Stimulated activated CD8-positive, alpha-beta memory T cell treated with anti-CD3 and anti-CD28 coated beads, Interleukin-7, amount 100 ng/mL, for 4 hours (primary cell): Measurements from ENCODE around the gene NSUN6.

Source experiments
- DNase-seq, 2 donors: peaks; one replicate each; pipeline ENCODE4 v3.0.0-alpha.2; 2020; ENCODE audit warnings: low read depth in 2 of 2

The NSUN6 gene

DNA sequence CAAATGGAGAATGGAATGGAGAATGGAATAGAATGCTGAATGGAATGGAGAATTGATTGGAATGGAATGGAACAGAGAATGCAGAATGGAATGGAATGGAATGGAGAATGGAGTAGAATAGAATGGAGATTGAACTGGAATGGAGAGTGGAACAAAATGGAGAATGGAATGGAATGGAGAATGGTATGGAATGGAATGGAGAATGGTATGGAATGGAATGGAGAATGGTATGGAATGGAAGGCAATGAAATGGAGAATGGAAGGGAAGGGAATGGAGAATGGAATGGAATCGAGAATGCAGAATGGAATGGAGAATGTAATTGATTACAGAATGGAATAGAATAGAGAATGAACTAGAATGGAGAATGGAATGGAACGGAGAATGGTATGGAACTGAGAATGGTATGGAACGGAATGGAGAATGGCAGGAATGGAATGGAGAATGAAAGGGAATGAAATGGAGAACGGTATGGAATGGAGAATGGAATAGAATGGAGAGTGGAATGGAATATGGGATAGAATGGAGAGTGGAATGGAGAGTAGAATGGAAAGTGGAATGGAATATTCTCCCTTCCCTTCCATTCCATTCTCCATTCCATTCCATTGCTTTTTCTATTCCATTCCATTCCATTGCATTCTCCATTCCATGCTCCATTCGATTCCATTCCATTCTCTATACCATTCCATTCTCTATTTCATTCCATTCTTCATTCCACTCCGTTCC lies 88.2 kb downstream of the NSUN6 start:
- DNase-seq = no peak

DNA sequence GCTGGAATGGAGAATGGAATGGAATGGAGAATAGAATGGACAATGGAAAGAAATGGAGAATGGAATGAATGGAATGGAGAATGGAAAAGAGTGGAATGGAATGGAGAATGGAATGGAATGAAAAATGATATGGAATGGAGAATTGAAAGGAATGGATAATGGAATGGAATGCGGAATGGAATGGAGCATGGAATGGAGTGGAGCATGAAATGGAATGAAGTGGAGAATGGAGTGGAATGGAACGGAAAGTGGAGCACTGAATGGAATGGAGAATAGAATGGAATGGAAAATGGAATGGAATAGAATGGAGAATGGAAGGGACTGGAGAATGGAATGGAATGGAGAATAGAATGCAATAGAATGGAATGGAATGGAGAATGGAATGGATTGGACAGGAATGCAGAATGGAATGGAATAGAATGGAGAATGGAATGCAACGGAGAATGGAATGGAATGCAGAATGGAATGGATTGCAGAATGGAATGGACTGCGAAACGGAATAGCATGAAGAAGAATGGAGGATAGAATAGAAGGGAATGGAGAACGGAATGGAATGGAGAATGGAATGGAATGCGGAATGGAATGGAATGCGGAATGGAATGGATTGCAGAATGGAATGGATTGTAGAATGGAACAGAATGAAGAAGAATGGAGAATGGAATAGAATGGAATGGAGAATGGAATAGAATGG lies 89.4 kb downstream of the NSUN6 start:
- DNase-seq = no peak

DNA sequence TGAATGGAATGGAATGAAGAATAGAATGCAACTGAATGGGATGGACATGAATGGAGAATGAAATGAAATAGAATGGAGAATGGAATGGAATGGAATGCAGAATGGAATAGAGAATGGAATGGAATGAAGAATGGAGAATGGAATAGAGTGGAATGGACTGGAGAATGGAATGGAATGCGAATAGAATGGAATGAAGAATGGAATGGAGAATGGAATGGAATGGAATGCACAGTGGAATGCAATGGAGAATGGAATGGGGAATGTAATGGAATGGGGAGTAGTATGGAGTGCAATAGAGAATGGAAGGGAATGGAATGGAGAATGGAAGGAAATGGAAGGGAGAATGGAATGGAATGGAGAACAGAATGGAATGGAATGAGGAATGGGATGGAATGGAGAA lies 93.4 kb downstream of the NSUN6 start:
- DNase-seq = no peak

DNA sequence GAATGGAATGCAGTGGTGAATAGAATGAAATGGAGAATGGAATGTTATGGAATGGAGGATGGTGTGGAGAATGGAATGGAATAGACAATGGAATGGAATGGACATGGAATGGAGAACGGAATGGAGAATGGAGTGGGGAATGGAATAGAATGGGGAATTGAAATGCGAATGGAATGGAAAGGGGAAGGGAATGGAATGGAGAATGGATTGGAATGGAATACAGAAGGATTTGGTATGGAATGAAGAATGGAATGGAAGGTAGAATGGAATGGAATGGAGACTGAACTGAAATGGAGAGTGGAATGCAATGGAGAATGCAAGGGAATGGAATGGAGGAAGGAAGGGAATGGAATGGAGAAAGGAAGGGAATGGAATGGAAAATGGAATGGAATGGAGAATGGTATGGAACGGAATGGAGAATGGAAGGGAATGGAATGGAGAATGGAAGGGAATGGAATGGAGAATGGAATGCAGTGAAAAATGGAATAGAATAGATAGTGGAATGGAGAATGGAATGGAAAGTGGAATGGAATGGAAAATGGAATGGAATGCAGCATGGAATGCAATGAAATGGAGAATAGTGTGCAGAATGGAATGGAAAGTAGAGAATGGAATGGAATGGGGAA lies 94.8 kb downstream of the NSUN6 start:
- no peak for DNase-seq

DNA sequence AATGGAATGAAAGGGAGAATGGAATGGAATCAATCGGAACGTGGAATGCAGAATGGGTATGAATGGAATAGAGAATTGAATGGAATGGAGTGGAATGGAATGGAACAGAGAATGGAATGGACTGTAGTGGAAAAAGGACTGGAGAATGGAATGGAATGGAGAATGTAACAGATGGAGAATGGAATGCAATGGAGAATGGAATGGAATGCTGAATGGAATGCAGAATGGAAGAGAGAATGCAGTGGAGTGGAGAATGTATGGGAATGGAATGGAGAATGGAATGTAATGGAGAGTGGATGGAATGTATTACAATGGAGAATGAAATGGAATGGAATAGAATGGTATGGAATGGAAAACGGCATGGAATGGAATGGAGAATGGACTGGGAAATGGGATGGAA lies 96.9 kb downstream of the NSUN6 start:
- no peak for DNase-seq

DNA sequence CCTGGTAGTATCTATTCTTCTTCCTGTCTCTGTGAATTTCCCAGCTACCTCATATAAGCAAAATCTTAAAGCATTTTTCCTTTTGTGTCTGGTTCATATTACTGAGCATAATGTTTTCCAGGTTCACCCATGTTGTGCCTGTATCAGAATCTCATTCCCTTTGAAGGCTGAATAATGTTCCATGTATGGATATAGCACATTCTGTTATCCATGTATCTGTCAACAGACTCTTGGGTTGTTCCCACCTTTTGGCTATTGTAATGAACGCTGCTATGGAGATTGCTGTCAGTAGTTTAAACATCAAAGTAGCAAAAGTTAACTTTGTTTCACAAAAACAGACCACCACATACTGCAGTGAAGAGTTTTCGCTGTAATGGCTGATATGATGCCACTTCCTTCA lies 99.9 kb downstream of the NSUN6 start:
- DNase-seq = no peak

DNA sequence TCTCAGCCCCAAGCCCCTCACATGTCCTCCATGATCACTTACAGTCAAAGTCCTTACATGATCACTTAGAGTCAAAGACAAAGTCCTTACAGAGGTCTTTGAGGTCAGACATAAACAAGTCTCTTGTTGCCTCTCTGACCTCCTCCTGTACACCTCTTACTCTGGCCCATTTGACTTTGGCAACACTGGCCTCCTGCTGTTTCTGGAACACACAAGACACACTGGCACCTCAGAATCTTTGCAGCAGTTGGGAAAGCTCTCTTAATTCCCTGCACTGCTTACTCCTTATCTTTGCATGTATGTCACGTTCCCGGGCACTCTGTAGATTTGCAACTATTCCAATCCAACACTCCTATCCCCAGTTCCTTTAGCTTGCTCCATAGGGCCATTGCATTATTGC lies 102.3 kb downstream of the NSUN6 start:
- DNase-seq = no peak

DNA sequence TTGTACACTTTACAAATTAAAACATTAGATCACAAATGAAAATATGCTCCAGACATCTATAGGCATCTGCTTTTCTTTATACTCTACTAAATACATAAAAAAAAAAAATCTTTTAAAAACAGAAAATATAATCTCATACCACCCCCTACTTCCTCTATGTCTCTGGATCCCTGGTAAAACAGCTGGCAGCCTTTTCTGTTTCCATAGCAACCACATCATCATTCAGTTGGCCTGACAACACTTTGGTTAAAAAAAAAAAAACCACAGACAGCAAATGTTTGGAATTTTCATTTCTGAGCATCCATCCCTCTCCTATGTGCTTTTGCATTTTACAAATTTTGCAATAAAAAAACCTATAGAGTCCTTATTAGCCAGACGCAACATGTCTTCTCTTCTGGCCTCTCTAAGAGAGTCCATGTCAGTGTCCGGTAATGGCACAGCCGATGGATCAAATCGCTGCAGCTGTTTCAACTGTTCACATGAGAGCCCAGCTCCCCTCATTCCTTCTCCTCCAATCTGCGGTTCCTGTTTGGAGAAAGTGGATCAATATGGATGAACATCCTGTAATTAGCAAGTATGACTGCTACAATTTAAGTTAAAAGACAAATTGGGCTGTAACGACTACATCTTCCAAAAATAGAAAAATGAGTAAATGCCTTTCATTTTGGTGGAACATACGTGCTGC lies 105.6 kb downstream of the NSUN6 start:
- no peak for DNase-seq

DNA sequence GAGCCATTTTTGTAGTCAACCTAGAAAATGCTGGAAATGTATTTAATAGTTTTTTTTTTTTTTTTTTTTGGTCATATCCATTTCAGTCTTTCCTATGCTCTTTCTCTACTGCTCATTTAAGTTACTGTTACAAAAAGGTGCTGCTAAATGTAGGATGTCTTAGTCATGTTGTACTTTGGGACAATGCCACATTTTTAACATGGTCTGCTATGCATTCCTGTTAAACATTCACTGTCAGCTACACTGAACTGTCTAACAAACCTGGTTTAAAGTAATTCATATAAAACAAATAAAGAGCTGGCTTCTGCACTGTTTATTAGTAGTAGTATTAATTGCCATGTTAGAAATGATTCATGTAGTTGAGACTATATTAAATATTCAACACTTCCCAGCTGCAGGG lies 108.6 kb downstream of the NSUN6 start:
- DNase-seq = no peak

DNA sequence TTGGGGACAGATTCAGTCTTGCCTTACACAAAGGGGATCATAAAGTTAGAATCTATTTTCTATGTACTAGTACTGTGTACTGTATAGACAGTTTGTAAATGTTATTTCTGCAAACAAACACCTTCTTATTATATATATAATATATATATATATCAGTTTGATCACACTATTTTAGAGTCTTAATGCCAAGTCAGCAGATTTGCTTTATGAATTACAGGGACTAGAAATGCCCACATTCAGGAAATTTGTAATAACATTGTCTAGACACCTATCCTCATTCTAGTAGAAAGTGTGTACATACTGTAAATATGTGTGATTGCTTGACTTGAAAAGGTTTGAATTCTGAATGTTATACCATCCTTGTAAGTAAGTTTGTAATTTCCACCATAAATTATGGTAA lies 111.2 kb downstream of the NSUN6 start:
- DNase-seq = no peak

DNA sequence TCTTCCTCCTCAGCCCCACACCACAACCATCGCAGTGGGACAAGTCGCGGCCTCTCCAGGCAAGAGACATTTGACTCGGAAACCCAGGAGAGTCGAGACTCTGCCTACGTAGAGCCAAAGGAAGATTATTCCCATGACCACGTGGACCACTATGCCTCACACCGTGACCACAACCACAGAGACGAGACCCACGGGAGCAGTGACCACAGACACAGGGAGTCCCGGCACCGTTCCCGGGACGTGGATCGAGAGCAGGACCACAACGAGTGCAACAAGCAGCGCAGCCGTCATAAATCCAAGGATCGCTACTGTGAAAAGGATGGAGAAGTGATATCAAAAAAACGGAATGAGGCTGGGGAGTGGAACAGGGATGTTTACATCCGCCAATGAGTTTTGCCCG lies 112.1 kb downstream of the NSUN6 start:
- DNase-seq = no peak

DNA sequence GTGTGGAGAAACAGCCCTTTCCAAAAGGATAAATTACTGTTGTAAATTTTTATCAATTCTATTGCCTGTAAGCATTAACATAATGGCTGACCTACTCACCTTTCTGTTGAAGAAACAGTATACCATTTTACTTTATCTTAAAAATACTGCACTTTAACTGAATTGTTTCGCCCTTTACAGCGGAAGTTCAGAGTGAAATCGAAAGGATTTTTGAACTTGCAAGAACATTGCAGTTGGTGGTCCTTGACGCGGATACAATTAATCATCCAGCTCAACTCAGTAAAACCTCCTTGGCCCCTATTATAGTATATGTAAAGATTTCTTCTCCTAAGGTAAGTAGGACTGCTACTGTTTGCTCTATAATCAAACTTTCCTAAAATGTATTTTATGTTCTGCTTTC lies 117.5 kb downstream of the NSUN6 start:
- no peak for DNase-seq

DNA sequence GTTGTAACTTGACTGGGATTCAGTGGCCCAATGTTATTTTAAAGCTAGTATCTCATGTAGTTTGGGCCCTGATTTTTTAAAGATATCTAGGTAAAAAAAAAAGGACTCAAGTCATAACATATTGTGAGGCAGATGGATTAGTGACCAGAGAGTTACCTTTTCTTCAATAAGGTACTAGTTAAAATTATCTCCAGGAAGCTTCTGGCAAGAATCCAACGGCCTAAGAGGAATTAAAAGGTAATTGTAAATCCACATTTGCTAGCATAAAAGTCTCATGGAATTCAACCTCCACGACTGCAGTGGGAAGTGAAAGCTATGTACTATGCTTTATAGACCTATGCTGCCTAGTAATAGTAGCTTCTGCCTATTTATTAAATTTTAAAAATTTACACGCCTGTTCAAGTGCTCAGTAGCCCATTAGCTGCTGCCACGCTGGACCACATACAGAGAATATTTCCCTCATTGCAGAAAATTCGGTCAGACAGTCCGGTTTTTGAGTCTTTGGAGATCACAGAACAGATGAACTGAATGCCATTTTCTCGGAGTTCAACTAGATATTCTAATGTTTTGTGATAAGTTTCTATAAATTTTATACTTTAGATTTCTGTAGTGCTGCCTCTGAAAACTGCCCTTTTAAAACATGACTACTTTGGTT lies 118.4 kb downstream of the NSUN6 start:
- DNase-seq = no peak

DNA sequence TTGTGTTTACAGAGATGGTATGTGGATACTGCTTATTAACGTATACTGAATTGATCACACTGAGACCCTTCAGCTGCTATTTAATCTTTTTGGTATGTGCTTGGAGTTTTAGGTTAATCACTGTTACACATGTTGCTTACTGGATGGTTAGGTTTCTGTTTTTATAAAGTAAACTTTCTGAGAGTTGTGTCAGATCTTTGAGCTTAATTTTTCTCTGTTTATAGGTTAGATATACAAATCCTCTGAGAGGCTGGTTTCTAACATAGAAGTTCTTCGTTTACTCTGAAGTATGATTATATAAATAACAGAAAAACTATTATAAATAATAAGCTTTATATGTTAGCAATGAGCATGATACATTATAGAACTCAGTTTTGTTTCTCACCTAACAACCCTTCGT lies 123.1 kb downstream of the NSUN6 start:
- DNase-seq = no peak

DNA sequence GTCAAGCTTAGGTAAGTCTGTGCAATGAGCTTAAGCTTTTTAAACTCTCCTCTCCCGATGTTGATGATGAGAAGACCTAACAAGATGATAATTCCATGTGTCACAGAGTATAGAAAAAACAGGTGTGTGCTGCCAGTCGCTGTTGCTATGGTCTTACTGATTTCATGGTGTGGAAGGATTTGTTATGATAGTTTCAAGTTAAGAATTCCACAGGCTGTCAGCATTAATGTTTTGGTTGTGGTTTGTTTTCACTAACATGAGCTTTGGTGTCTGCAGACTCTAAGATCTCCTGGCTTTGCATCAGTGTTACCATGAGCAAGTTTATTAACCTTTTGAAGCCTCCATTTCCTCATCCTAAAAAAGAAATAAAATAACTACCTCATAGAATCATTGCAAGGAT lies 123.7 kb downstream of the NSUN6 start:
- no peak for DNase-seq

DNA sequence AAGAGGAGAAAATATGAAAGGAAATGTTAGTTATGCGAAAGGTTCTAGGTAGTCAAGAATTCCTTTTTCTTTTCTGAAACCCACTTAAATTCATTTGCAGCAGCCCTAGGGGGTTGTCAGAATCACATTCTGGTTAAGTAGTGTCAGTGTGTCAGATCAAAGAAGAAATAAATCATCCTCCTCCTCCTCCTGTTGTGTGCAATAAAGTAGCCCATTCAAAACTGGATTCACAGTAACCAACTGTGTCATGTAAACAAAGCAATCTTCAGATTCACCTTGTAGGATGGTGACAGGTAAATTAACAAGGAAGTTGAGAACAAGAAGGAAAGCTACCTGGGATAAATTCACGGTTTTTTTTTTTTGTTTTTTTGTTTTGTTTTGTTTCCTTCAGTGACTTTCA lies 127.5 kb downstream of the NSUN6 start:
- no peak for DNase-seq

DNA sequence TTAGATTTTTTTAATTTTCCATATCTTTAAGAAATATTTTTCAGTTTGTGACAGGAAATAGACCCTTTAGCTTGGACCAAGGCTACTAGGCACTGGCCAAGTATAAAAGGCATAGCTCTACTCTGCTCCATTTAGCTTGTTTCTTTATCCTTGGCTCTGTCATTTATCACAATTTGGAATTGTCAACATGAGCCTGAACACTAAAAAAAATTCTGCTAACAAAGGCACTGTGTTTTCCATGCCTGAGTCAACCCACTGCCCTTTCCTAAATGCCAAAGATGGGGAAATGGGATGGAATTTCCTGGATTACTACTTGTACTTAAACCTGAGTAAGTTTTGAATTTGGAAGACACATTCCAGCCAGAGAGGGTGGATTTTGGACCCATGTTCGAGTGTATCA lies 128.4 kb downstream of the NSUN6 start:
- DNase-seq = no peak

DNA sequence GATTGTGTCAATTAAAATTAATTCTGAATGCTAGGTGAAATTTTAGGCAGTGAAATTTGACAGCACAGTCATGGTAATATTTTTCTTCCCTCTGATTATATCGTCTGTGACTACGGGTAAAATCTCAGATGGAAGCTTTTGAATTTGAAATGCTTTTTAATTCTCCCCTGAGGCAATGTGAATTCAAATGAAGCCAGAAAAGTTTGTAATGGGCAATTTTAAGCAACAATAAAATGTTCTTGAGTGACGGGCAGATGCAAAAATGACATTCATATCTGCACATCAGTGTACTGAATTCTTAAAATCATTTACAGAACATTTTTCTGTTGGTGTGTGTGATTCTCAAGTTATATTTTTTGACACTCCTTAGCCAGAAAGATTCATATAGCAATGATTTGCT lies 134.5 kb downstream of the NSUN6 start:
- DNase-seq = no peak

DNA sequence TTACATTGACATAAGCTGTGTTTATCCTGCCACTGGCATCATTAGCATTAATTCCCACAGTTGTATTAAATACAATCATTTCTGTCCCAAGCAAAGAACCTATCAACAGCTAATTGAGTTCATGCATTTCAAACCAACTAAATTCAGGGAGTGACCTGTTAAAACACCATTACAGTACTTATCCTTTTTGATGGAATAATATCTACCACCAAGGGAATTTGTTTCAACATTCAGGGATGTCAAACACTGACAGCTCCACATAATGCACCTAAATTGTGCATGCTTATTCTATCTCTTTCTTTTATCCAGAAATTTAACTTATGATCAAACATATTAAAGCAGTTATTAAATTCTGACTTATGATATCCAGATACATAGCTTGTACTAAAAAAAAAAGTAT lies 136.8 kb downstream of the NSUN6 start:
- no peak for DNase-seq

DNA sequence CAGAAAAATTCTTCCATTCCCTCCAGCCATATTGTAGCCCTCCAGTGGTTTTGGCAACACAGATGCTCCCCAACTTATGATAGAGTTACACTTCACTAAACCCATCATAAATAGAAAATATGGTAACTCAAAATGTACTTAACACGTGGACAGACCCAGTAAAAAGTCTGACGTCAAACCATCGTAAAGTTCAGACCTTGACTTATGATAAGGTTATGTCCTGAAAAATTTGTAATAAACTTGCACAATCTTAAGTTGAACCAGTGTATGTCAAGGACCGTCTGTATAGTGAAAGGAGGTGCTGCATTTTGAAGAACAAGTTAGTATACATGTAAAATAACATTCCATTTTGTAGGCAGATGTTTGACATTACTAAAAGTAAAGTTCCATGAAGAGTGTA lies 142.8 kb downstream of the NSUN6 start:
- DNase-seq = no peak

DNA sequence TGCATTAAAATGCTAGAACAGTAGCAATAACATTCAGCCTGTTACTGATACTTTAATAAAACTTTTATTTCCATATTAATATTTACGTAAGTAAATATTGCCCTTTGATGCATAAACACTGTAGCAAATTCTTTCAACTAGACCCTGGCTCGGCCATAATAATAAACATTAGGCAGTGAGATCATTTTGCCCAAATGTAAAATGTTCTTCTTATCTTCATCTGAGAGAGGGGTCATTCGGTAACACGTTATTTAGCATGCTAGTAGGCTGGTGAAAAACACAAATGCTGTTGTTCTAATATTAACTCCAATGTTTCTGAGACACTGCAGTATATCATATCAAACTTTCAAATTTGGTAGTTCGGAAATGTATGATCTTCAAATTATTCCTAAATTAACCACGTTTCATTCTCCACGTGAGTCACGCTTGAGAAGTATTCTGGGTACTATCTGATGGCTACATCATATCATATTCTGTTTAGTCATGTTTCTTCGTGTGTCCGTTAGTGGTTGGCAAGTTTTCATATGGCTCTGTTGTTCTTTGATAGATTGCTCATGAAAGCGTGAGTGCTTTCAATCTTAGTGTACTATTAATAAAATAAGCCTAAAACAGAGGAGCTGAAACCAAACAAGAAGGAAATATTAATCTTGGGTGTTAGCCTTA lies 145.8 kb downstream of the NSUN6 start:
- no peak for DNase-seq

DNA sequence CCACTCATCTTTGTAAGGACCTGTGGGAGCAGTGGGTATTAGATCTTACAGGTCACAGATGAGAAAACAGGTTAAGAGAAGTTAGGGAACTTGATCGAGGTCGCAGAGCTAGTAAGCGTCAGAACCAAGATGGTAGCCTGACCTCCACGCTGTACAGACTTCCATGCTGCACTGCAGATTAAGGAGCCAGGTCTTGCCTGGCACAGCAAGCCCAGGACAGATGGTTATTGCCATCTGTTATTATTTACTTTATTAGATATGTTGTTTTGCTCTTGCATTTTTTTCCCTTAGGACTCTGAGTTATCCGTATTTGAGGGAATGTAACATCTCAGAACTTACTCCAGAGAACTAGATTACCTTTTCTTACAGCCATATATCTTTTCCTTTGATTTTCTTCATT lies 147.2 kb downstream of the NSUN6 start:
- no peak for DNase-seq
